ENCODE results near the gene MMP20.

MMP20 gene

DNA sequence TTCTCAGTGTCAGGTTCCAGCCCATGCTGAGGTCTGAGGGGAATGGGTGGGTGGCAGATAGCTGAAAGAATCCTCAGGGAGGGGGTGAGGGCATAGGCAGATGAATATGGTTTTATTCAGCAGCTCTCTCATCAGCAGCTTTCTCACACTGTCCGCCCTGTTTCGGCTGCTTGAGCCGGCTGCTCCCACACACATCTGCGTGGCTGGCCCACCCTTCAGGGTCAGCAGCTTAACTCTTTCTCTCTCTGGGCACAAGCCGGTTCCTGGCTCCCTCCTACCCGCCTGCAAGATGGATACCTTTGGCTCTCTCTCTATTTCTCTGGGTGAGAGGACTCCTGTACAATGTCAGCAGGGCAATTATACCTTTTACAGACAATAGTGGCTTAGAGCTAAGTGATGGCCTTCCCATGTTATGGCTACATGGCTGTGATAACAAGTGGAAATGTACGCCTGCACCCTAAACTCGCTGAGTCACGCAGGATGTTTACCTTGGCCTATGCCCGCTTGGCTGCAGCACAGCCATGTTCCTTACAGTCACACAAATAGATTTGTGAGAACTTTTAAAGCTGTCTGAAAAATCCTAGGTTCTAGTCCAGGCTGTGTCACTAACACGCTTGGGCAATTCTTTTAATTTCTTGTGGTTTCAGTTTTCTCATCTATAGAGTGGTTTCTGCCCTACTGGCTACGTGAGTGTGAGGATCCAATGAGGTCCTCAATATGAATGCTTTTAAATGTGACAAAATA is 4.1 kb downstream of the MMP20 start:
- Histone ChIP-seq H3K27me3 (ENCODE audit: insufficient read depth, low read depth, severe bottlenecking) (no peaks in the 10 kb centered on the region), H3K4me3 (ENCODE audit: low read depth, low read length) (no peak overlapping the region), H3K36me3 (no peaks in the 10 kb centered on the region), H3K27ac (no peak overlapping the region), H3K9me3 (ENCODE audit: severe bottlenecking) (no peaks in the 10 kb centered on the region)
- no peak for DNase-seq
- TF ChIP-seq, protein P1, sequence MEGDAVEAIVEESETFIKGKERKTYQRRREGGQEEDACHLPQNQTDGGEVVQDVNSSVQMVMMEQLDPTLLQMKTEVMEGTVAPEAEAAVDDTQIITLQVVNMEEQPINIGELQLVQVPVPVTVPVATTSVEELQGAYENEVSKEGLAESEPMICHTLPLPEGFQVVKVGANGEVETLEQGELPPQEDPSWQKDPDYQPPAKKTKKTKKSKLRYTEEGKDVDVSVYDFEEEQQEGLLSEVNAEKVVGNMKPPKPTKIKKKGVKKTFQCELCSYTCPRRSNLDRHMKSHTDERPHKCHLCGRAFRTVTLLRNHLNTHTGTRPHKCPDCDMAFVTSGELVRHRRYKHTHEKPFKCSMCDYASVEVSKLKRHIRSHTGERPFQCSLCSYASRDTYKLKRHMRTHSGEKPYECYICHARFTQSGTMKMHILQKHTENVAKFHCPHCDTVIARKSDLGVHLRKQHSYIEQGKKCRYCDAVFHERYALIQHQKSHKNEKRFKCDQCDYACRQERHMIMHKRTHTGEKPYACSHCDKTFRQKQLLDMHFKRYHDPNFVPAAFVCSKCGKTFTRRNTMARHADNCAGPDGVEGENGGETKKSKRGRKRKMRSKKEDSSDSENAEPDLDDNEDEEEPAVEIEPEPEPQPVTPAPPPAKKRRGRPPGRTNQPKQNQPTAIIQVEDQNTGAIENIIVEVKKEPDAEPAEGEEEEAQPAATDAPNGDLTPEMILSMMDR (IDR thresholded peaks at IDR 0.05; ENCODE audit: low read depth, low read length): no peak

DNA sequence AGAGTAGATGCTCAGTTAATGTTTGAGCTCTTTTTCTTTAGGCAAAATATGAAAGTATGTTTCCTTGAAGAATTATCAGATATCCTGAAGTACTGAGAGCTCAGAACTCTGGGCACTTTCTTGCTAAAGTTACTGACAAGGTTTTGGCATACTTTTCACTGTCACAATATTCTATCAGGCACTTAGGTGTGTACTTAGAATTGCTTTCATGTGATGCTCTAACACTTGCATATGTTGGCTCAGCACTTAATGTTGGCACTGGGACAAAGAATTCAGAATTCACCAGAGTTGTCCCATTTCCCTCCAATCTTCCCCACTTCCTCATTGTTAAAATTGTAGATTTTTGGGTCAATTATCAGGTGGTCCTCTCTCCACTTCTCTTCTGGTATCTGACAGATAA is 5.0 kb downstream of the MMP20 start:
- no peak for DNase-seq

DNA sequence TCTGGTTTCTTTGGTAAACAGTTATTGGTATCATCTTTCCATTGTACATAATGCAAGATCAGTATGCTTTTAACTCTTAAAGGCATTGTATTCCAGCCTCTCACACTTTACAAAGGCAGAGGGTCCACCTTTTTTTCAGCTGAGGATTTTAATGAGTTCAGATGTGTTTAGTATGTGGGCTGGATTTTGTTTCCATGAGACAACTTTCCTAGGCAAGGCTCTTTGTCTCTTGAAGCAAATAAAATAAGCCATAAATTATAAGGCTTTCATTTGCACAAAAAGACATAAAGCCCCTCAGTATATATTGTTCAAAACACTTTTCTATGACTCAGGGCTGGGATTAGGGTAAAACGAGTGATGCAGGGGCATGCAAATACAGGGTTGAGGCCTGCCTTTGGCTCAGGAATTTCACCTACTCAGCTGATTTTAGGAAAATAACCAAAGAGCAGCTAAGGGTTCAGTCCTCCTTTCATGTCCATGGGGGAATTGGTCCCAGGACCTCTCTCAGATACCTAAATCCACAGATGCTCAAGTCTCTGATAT is 7.6 kb downstream of the MMP20 start:
- Histone ChIP-seq H3K4me3 (ENCODE audit: low read depth, low read length) (no peak overlapping the region), H3K27me3 (ENCODE audit: insufficient read depth, low read depth, severe bottlenecking) (no peaks in the 10 kb centered on the region), H3K36me3 (no peaks in the 10 kb centered on the region), H3K27ac (no peak overlapping the region), H3K9me3 (ENCODE audit: severe bottlenecking) (no peaks in the 10 kb centered on the region)
- TF ChIP-seq, protein P1 (IDR thresholded peaks at IDR 0.05; ENCODE audit: low read depth, low read length): no peak
- no peak for DNase-seq

More for the DNA sequence above, 5.0 kb downstream of the MMP20 start:
- Histone ChIP-seq H3K27me3 (ENCODE audit: insufficient read depth, low read depth, severe bottlenecking) (no peaks in the 10 kb centered on the region), H3K9me3 (ENCODE audit: severe bottlenecking) (no peaks in the 10 kb centered on the region), H3K36me3 (no peaks in the 10 kb centered on the region), H3K4me3 (ENCODE audit: low read depth, low read length) (no peak overlapping the region), H3K27ac (no peak overlapping the region)
- TF ChIP-seq, protein P1 (IDR thresholded peaks at IDR 0.05; ENCODE audit: low read depth, low read length): no peak

DNA sequence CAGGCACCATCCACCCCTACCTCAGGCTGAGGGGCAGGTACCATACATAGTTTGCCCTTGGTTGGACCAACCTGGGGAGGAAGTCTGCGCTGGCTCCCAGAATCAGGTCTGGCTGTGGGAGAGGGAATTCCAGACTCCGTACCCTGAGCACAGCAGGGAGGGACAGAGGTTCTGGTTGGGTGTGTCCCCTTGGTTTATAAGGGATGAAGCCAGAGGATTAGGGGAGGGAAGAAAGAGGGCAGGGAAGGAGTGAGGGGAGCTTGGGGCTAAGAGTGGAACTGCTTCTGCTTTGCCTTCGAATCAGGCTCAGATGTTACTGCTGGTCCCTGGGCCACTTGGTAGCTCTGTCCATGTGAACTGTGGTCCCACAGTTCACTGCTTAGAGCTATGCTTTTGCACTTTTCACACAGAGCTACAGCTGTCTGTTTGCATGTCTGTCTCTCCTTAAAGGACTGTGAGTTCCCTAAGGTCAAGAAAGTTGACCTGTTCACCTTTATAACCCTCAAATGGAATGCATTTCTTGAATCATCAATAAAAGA is 9.2 kb downstream of the MMP20 start:
- no peak overlapping the region for H3K27ac ChIP-seq
- H3K36me3 ChIP-seq: no peaks in the 10 kb centered on the region
- no peak overlapping the region for H3K4me3 ChIP-seq (ENCODE audit: low read depth, low read length)
- TF ChIP-seq, protein P1 (IDR thresholded peaks at IDR 0.05; ENCODE audit: low read depth, low read length): no peak
- H3K9me3 ChIP-seq (ENCODE audit: severe bottlenecking): no peaks in the 10 kb centered on the region
- no peak for DNase-seq
- H3K27me3 ChIP-seq (ENCODE audit: insufficient read depth, low read depth, severe bottlenecking): no peaks in the 10 kb centered on the region

DNA sequence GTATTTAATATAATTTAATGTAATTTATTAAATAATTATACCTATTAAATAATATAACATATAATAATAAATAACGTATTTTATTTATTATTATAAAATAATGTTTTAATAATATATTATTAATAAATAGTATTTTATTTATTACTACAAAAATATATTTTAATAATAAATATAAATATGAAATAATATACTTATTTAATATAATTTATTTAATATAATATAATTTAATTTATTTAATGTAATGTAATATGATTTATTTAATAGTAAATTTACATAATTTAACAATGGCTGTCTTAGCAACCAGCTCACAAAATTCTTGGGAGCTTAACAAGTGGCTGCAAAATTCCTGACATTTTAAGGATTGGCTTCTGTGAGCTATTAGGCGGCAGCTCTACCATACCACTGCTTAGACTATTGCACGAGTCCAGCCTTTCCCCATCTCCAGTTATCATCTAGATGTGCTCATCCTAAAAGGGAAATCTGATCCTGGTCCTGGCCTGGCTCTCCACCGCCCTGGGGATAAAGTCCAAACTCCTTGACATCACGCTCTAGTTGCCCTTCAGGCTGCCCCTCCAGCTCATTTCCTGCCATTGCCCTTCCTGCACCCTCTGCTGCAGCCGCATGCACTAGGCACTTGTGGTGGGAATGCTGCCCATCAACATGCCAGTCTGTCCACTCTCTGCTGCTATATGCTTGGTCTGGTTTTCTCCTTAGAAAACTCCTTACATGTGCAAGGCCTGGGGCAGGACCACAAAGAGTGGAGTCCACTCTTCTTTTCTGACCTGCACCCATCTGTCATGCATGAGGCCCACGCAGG is 9.8 kb downstream of the MMP20 start:
- no peaks in the 10 kb centered on the region for H3K9me3 ChIP-seq (ENCODE audit: severe bottlenecking)
- H3K36me3 ChIP-seq: no peaks in the 10 kb centered on the region
- TF ChIP-seq, protein P1 (IDR thresholded peaks at IDR 0.05; ENCODE audit: low read depth, low read length): no peak
- H3K4me3 ChIP-seq (ENCODE audit: low read depth, low read length): no peak overlapping the region
- no peak for DNase-seq
- no peak overlapping the region for H3K27ac ChIP-seq
- no peaks in the 10 kb centered on the region for H3K27me3 ChIP-seq (ENCODE audit: insufficient read depth, low read depth, severe bottlenecking)
